ENCODE results near the gene BUD13.

GRCh38 chr11:116714902-116715301, 57.9 kb downstream of the BUD13 start:
- TF ChIP-seq POLR2A (IDR thresholded peaks at IDR 0.05) (no peak), CTCF (IDR thresholded peaks at IDR 0.05) (no peak)

Data from breast epithelium (tissue), 3 donors.